Spleen (tissue), 11 donors: ENCODE measurements around the gene TAF1B. TPM values are rescaled to one million over a fixed set of nuclear protein-coding genes. Genes with fewer than 3 reads are reported as not detected.
"Not testable (repeated sequence)": the region's sequence is repeated elsewhere in the genome, so short reads cannot be mapped to it uniquely, and the experiment has no call there.

Source experiments
- DNase-seq: peaks from one replicate; pipeline ENCODE4 v3.0.0-alpha.2; 2020
- H3K27ac ChIP-seq, 8 donors: fragments of 200-600 bp; sonication (generic) in 7 of 8; 1 replicate in 4 of 8; 2 replicates in 4 of 8; pipeline versions ENCODE4 v1.5.0 to v1.8.0; 2016 to 2021; ENCODE audit warnings: inconsistent platforms in 4 of 8, mild to moderate bottlenecking in 4 of 8, moderate library complexity in 1 of 8
- H3K27me3 ChIP-seq, 7 donors: fragments of 200-600 bp; sonication (generic) in 6 of 7; replicated peaks in 1 of 7; 1 replicate in 4 of 7; 2 replicates in 3 of 7; pipeline versions ENCODE4 v1.5.0 to v1.8.0; 2016 to 2021; ENCODE audit warnings: inconsistent platforms in 3 of 7, mild to moderate bottlenecking in 1 of 7
- H3K36me3 ChIP-seq, 6 donors: fragments of 200-600 bp; sonication (generic) in 5 of 6; 1 replicate in 4 of 6; 2 replicates in 2 of 6; pipeline versions ENCODE4 v1.5.0 to v1.8.0; 2016 to 2021; ENCODE audit warnings: inconsistent platforms in 2 of 6
- H3K4me1 ChIP-seq, 6 donors: fragments of 200-600 bp; sonication (generic) in 5 of 6; 1 replicate in 3 of 6; 2 replicates in 3 of 6; pipeline versions ENCODE4 v1.5.0 to v1.8.0; 2016 to 2021; ENCODE audit warnings: inconsistent platforms in 3 of 6
- H3K4me3 ChIP-seq, 8 donors: fragments of 200-600 bp; sonication (generic) in 7 of 8; 1 replicate in 4 of 8; 2 replicates in 4 of 8; pipeline versions ENCODE4 v1.5.0 to v1.8.0; 2016 to 2021; ENCODE audit warnings: inconsistent platforms in 4 of 8, mild to moderate bottlenecking in 4 of 8, moderate library complexity in 2 of 8
- H3K9me3 ChIP-seq, 8 donors: fragments of 200-600 bp; sonication (generic) in 7 of 8; 1 replicate in 4 of 8; 2 replicates in 4 of 8; pipeline versions ENCODE4 v1.5.0 to v1.8.0; 2016 to 2021; ENCODE audit warnings: inconsistent platforms in 4 of 8
- POLR2A ChIP-seq, 3 donors: fragments of 450-650 bp; IDR thresholded peaks; one replicate each; pipeline ENCODE4 v1.5.1; 2017; ENCODE audit warnings: antibody characterized with exemption in 3 of 3, mild to moderate bottlenecking in 1 of 3
- POLR2AphosphoS5 ChIP-seq, 3 donors: sonication (generic); formaldehyde crosslinking; IDR thresholded peaks; one replicate each; pipeline ENCODE4 v1.5.1; 2017; ENCODE audit warnings: antibody characterized with exemption in 3 of 3
- WGBS, 5 donors: extraction: QIAGEN DNeasy Blood & Tissue Kit in 3 of 5; methylation state at CpG; one replicate each; pipeline versions ENCODE4 v1.1.5 to v1.1.7; 2013 to 2018; 5-methylcytosine and 5-hydroxymethylcytosine counted together
- intact Hi-C: fragments of 100-400 bp; cut with DNase I; formaldehyde crosslinking; loops from one replicate; pipeline ENCODE4 v1.15.0; 2023; ENCODE audit warnings: low total_unique reads
- polyA plus RNA-seq, 3 donors: library from polyadenylated mRNA; stranded (reverse); fragments of 200-250 nt; gene quantifications; one replicate each; pipeline ENCODE4 v1.2.1, GENCODE V29; 2013
- total RNA-seq, 7 donors: library from RNA; depleted of rRNA in 3 of 7; stranded (reverse); fragments of >200 nt in 3 of 7; fragmentation: NEBNext Ultra II Directional in 4 of 7; extraction: Animal tissue kit (Norgen Biotek cat#: 25700) in 4 of 7; gene quantifications; one replicate each; pipeline versions ENCODE4 v1.1.0 to v1.2.1, GENCODE V29; 2016 to 2021
- TF ChIP-seq, protein P1 (sequence below), 11 experiments: fragments of 200-600 bp in 7 of 11; fragments of 450-650 bp in 4 of 11; sonication (generic) in 4 of 11; IDR thresholded peaks in 8 of 11; conservative IDR thresholded peaks in 3 of 11; 1 replicate in 7 of 11; 2 replicates in 4 of 11; pipeline versions ENCODE4 v1.4.0 to v1.8.0; 2016 to 2021; ENCODE audit warnings: antibody characterized with exemption in 11 of 11, inconsistent platforms in 4 of 11, mild to moderate bottlenecking in 1 of 11
- donor health status: healthy with polysubstance abuse.
- donor health status: DM: no; HTN: no; CAD: no; lungs with moderate emphysema.
- donor health status: DM: no; HTN: no; CAD: no.
- donor health status: Bipolar disorder and iron deficiency.
- donor health status: healthy.
- donor health status: DM: no; HTN: no; CAD: no.
- donor health status: DM: yes; HTN: yes; CAD: no.

Gene TAF1B
- total and polyA plus RNA-seq, 10 donors: 3.8 to 26.5 (median 16.7) TPM

DNA sequence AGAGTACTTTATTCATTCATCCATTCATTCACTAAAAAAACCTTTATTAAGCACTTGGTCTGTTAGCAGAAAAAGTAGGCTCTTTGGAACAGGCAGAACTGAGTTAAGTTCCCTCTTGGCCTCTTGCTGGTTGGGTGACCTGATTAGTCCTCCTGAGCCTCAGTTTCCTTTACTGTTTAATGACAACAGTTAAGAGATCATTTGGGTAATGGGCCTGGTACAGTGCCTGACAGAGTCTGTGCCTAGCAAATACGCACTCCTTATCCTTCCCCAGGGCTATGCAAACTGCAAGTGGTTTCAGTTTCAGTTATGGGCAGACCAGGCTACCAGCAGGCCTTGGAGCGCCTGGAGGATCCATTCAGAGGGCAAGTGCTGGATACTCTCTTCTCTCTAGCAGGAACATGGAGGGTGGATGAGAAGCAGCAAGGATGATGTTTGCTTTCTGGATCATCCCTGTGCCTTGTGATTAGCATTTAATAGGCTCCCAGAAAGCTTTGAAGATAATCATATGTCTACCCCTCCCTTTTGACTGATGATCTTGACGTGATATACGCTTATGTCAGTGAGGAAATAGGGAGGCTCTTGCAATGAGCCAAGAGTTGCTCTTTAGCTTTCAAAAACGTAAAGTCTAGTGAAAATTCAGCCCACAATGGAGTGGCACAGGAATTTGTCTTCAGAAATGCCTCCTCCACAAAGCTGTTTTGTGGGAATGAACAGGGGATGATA lies 12.4 kb upstream of the TAF1B start:
- Histone ChIP-seq H3K9me3 (no peaks in the 10 kb centered on the region), H3K36me3 (no peaks in the 10 kb centered on the region), H3K27me3 (no peaks in the 10 kb centered on the region), H3K27ac (no peak overlapping the region), H3K4me1 (no peaks in the 10 kb centered on the region), H3K4me3 (no peak overlapping the region)
- TF ChIP-seq, protein P1, sequence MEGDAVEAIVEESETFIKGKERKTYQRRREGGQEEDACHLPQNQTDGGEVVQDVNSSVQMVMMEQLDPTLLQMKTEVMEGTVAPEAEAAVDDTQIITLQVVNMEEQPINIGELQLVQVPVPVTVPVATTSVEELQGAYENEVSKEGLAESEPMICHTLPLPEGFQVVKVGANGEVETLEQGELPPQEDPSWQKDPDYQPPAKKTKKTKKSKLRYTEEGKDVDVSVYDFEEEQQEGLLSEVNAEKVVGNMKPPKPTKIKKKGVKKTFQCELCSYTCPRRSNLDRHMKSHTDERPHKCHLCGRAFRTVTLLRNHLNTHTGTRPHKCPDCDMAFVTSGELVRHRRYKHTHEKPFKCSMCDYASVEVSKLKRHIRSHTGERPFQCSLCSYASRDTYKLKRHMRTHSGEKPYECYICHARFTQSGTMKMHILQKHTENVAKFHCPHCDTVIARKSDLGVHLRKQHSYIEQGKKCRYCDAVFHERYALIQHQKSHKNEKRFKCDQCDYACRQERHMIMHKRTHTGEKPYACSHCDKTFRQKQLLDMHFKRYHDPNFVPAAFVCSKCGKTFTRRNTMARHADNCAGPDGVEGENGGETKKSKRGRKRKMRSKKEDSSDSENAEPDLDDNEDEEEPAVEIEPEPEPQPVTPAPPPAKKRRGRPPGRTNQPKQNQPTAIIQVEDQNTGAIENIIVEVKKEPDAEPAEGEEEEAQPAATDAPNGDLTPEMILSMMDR (IDR thresholded peaks at IDR 0.05 in 8 of 11, conservative IDR thresholded peaks at IDR 0.05 in 3 of 11): no peak
- TF ChIP-seq POLR2AphosphoS5 (IDR thresholded peaks at IDR 0.05) (no peak), POLR2A (IDR thresholded peaks at IDR 0.05) (no peak)
- DNase-seq: no peak
- 61 to 84% (median 67%) methylated on average over 5 of the region's 5 CpGs for WGBS, 5 donors
- intact Hi-C loops: no loop called here

GRCh38 chr2:9831670-9832069 lies 11.6 kb upstream of the TAF1B start:
- Histone ChIP-seq H3K9me3 (no peaks in the 10 kb centered on the region), H3K27me3 (no peaks in the 10 kb centered on the region), H3K27ac (no peak overlapping the region), H3K4me3 (no peak overlapping the region), H3K36me3 (no peaks in the 10 kb centered on the region), H3K4me1 (no peaks in the 10 kb centered on the region)
- 75 to 89% (median 85%) methylated on average over 6 of the region's 6 CpGs for WGBS, 5 donors
- TF ChIP-seq POLR2A (IDR thresholded peaks at IDR 0.05): no peak
- TF ChIP-seq, protein P1 (IDR thresholded peaks at IDR 0.05 in 8 of 11, conservative IDR thresholded peaks at IDR 0.05 in 3 of 11): no peak
- TF ChIP-seq POLR2AphosphoS5 (IDR thresholded peaks at IDR 0.05): no peak
- intact Hi-C loops: no loop called here
- no peak for DNase-seq

- H3K9me3 ChIP-seq: no peaks in the 10 kb centered on the region
- 79 to 98% (median 93%) methylated on average over 1 of the region's 1 CpG for WGBS, 5 donors
- DNase-seq: no peak
- no peak overlapping the region for H3K27ac ChIP-seq
- H3K4me1 ChIP-seq: no peaks in the 10 kb centered on the region
- H3K36me3 ChIP-seq: no peaks in the 10 kb centered on the region
- no peak overlapping the region for H3K4me3 ChIP-seq
- TF ChIP-seq, protein P1 (IDR thresholded peaks at IDR 0.05 in 8 of 11, conservative IDR thresholded peaks at IDR 0.05 in 3 of 11): no peak
- intact Hi-C loops: no loop called here
- H3K27me3 ChIP-seq: no peaks in the 10 kb centered on the region
Observed at GRCh38 chr2:9832586-9832985, 10.7 kb upstream of the TAF1B start.

- H3K4me3 ChIP-seq, H3K36me3 ChIP-seq, DNase-seq, H3K27ac ChIP-seq, intact Hi-C loops, H3K9me3 ChIP-seq, H3K4me1 ChIP-seq, H3K27me3 ChIP-seq: not testable (repeated sequence)
- 81 to 92% (median 88%) methylated on average over 1 of the region's 1 CpG for WGBS, 5 donors
Observed at GRCh38 chr2:9835068-9835467, 8.2 kb upstream of the TAF1B start.

- no peaks in the 10 kb centered on the region for H3K9me3 ChIP-seq
Observed at GRCh38 chr2:9836074-9836473, 7.2 kb upstream of the TAF1B start.

More at GRCh38 chr2:9836074-9836473, 7.2 kb upstream of the TAF1B start:
- TF ChIP-seq POLR2A (IDR thresholded peaks at IDR 0.05): no peak
- TF ChIP-seq, protein P1 (IDR thresholded peaks at IDR 0.05 in 8 of 11, conservative IDR thresholded peaks at IDR 0.05 in 3 of 11): no peak
- TF ChIP-seq POLR2AphosphoS5 (IDR thresholded peaks at IDR 0.05): no peak
- H3K27me3 ChIP-seq: no peaks in the 10 kb centered on the region
- H3K36me3 ChIP-seq: no peaks in the 10 kb centered on the region
- no peak overlapping the region for H3K4me3 ChIP-seq
- no peak for DNase-seq
- intact Hi-C loops: no loop called here
- no peaks in the 10 kb centered on the region for H3K4me1 ChIP-seq
- WGBS, 5 donors: 80 to 100% (median 91%) methylated on average over 3 of the region's 3 CpGs
- H3K27ac ChIP-seq: no peak overlapping the region
